Activated naive CD4-positive, alpha-beta T cell treated with anti-CD3 and anti-CD28 coated beads, Interleukin-2, amount 10 ng/mL, durations not matched to agents 5 hours and 36 hours (primary cell): Measurements from ENCODE around the gene ITIH2. TPM values are rescaled to one million over a fixed set of nuclear protein-coding genes. Genes with fewer than 3 reads are reported as not detected.

Experiments used
- total RNA-seq, 2 experiments: library from RNA; stranded (reverse); gene quantifications; one replicate each; pipeline ENCODE4 v1.2.3, GENCODE V29; 2021

Gene ITIH2, protein sequence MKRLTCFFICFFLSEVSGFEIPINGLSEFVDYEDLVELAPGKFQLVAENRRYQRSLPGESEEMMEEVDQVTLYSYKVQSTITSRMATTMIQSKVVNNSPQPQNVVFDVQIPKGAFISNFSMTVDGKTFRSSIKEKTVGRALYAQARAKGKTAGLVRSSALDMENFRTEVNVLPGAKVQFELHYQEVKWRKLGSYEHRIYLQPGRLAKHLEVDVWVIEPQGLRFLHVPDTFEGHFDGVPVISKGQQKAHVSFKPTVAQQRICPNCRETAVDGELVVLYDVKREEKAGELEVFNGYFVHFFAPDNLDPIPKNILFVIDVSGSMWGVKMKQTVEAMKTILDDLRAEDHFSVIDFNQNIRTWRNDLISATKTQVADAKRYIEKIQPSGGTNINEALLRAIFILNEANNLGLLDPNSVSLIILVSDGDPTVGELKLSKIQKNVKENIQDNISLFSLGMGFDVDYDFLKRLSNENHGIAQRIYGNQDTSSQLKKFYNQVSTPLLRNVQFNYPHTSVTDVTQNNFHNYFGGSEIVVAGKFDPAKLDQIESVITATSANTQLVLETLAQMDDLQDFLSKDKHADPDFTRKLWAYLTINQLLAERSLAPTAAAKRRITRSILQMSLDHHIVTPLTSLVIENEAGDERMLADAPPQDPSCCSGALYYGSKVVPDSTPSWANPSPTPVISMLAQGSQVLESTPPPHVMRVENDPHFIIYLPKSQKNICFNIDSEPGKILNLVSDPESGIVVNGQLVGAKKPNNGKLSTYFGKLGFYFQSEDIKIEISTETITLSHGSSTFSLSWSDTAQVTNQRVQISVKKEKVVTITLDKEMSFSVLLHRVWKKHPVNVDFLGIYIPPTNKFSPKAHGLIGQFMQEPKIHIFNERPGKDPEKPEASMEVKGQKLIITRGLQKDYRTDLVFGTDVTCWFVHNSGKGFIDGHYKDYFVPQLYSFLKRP
- not detected for total RNA-seq

GRCh38 chr10:7703140-7703539 lies at the start of gene ITIH2:
ITIH2 (plus strand) TSS chr10:7703316; CDS start chr10:7703435, 119 bp downstream.

DNA sequence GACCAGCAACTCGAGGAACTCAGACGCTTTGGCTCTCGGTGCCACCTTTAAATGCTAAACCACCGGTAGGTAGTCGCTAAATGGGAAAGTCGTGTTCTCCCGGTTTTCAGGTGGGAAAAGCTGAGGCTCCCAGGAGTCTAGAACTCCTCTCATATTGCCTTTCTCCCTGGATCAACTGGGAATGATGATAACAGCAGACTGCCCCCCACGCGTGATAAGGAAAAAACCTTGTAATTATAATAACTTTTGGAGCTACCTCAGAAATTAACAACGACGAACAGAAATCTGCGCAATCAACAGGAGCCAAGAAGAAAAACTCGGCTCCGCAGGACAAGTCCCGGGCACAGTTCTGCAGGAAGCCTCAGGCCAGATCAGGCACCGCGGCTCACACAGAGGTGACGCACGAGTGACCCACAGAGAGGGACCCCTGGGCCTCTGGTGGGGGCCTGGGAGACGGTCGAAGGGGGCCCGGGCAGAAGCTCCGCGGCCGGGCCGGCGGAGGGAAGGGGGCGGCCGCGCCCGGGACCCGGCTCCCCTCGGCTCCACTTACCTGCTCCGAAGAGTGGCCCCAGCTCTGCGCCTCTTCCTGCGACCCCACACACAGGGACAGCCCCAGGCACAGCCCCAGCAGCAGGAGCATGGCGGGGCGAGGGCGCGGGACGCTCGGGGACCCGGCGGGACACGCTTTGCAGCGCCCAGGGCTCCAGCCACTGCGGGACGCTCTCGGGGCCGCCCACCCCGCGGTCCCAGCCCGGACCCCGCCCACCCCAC lies 36.7 kb upstream of the ITIH2 start, which contains the start of gene ITIH5:
ITIH5 (minus strand) TSS at position 714 of the 771 bp plus-strand sequence; CDS start at position 640, 74 bp downstream.

GRCh38 chr10:7787857-7788638 lies 84.9 kb downstream of the ITIH2 start, which contains the start of the genes ATP5F1C and KIN:
ATP5F1C (plus strand) TSS chr10:7788177; CDS start chr10:7788208, 31 bp downstream.
KIN (minus strand) TSS chr10:7787993; CDS start chr10:7787933, 60 bp downstream.

Other genes with a start within 250 kb of the ITIH2 start
- gene ITIH5, start 36.4 kb upstream of the ITIH2 start, total RNA-seq = not detected
- gene KIN, start 84.7 kb downstream of the ITIH2 start, total RNA-seq = 10 to 100 TPM; 11.2 to 11.7 TPM
- gene ATP5F1C, start 84.9 kb downstream of the ITIH2 start, total RNA-seq = 100 to 1,000 TPM; 241 to 248 TPM
- 10 to 100 TPM; 12.7 to 13.4 TPM for gene TAF3, start 115.2 kb downstream of the ITIH2 start, total RNA-seq